Measurements from ENCODE around the gene ZNF217.

- TF ChIP-seq CTCF (IDR thresholded peaks at IDR 0.05; ENCODE audit: extremely low read depth in 1 of 2, insufficient read depth in 1 of 2, low read depth in 1 of 2, low read length in 2 of 2) (no peak), POLR2A (IDR thresholded peaks at IDR 0.05; ENCODE audit: low read depth, low read length) (no peak), POLR2AphosphoS5 (IDR thresholded peaks at IDR 0.05; ENCODE audit: insufficient read depth, low read depth, low read length) (no peak)
Measured at GRCh38 chr20:53557130-53557529, 36.5 kb downstream of the ZNF217 start.

All from endothelial cell of umbilical vein (primary cell).